ENCODE results near the gene RAD52.

Gene RAD52

GRCh38 chr12:949453-950191 lies at the start of gene RAD52:
RAD52 (minus strand) TSS chr12:949694; CDS start chr12:933058, 16,636 bp downstream.
- DNase-seq, result peak; percentile 100

DNA sequence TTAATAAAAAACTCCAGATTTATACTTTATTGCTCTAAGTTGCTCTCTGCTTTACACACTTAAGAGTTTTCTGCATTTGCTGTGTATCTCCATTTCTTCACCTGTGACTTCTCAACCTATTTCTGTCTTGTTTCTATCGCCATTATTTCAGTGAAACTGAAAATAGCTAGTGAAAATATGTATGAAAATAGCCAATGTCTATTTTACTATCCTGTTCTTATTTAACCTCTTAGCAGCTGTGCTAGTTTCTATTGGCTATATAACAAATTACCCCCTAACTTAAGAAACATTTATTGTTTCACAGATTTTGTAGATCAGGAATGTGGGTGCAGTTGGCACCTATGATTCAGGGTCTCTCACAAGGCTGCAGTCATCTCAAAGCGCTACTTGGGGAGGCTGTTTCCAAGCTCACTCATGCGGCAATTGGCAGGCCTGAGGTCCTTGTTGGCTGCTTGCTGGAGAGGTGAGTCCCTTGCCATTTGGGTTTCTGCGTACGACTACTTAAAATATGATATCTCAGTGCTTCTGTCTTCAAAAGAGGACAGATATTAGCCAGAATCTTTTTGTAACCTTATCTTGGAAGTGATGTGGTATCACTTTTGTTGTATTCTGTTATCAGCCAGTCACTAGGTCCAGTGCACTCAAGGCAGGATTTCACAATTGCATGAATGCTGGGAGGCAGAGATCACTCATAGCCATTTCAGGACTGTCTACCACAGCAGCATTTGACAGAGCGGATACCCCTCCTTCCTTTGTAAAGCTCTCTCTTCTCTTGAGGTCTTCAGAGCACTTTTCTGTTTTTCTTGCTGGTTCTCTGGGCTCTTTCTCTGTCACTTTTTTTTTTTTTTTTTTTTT lies 48.8 kb upstream of the RAD52 start:
- DNase-seq, result no peak

GRCh38 chr12:997505-997904 lies 48.0 kb upstream of the RAD52 start:
- no peak for DNase-seq

GRCh38 chr12:996881-997280 lies 47.4 kb upstream of the RAD52 start:
- no peak for DNase-seq

- DNase-seq, result no peak
These were observed 43.2 kb upstream of the RAD52 start for GRCh38 chr12:992647-993046.

GRCh38 chr12:991350-992333 lies 42.1 kb upstream of the RAD52 start:
- DNase-seq, result peak; percentile 88

GRCh38 chr12:990661-991349 lies 41.3 kb upstream of the RAD52 start, which contains the start of gene ERC1:
ERC1 (plus strand) TSS chr12:991223; CDS start chr12:1027904, 36,681 bp downstream.
- peak; percentile 91 for DNase-seq

DNA sequence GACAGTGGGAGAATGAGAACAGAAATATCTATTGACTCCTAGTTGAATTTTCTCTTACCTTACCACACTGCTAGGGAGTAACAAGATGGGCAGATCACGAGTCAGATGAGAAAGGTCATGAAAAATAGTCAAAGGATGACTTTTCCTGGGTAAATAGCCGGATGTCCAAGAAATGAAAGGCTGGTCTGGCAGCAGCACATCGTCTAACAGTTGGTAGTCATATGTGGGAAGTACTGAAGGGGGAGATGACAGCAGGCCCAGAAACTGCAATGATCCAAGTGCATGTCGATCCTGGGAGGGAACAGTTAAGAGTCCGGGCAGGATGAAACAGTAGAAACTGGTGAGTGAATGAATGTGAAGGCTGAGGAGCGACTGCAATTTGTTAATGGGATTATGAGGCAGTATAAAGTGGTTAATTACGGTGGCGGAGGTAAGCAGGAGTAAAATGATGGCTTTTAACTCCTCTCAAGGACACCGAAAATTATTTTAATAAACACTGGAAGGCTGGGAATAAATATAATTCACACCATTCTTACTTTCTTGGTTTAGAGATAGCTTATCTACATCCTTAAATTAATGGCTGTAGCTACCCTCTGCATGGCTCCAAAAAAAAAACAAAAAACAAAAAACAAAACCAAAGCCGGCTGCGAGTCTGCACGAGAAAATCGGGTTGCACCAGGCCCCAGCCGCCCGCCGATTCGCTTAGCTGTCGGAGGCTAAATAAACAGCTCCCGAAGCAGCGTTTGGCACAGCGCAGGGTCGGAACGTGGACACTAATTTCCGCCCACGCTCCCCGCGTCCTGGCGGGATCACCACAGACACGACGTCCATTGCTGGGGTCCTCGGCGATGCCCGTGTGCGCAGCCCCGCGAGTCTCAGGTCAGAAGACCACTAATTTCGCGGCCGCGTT lies 40.5 kb upstream of the RAD52 start:
- DNase-seq, result peak; percentile 81

GRCh38 chr12:989051-989450 lies 39.6 kb upstream of the RAD52 start:
- DNase-seq, result no peak

- no peak for DNase-seq
These were observed 39.2 kb upstream of the RAD52 start for GRCh38 chr12:988646-989045.

GRCh38 chr12:981961-982360 lies 32.5 kb upstream of the RAD52 start:
- no peak for DNase-seq

GRCh38 chr12:981176-981828 lies 31.8 kb upstream of the RAD52 start:
- no peak for DNase-seq

DNA sequence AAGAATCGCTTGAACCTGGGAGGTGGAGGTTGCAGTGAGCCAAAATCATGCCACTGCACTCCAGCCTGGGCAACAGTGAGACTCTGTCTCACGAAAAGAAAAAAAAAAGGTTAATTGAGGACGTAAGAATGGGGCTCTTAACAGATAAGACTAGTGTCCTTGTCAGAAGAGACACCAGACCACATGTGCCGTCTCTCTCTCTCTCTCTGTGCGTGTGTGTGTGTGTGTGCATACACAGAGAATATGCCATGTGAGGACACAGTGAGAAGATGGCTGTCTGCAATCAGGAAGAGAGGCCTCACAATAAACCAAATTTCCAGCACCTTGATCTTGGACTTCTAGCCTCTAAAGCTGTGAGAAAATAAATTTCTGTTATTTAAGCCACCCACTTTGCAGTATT lies 29.9 kb upstream of the RAD52 start:
- no peak for DNase-seq

GRCh38 chr12:977156-977555 lies 27.7 kb upstream of the RAD52 start:
- DNase-seq, result no peak

- DNase-seq, result no peak
These were observed 27.1 kb upstream of the RAD52 start for GRCh38 chr12:976644-977043.

DNA sequence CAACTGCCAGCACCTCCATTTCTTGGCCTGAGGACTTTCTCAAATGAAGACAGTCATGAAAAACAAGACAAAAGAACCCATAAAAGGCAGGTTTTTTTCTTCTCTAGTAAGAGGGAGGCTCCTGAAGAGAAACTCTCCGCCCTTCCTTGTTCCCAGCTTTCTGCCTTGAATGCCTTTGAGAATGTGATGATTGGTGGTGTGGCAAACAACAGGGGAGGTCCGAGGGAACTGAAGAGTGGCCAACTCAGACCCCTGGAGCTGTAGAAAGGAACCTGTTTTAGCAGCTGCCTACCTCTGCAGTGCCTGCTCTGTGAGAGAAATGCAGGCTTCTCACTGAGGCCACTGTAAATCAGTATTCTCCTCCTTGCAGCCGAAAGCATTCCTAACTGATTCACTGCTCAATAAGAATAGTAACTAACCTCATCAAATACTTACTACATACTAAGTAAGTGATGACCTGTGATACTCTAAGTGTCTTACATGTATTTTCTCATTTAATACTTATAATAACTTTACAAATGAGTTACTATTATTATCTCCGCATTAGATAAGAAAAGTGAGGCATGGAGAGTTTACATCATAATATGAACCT lies 24.9 kb upstream of the RAD52 start:
- DNase-seq, result no peak

DNA sequence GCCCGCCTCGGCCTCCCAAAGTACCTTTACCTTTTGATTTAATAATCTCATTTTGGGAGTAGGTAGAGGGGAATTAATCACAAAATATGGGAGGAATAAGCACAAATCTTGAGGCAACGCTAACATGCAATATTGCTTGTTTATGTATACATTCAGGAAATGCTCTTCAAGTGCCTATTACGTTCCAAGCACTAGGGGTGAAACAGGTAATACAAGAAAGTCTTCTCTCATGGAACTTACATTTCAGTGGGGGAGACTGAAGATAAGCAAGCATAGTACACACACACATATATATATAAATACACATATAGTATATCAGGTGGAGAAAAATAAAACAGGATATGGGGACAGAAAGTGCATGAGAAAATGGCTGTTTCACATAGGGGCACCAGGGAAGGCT lies 22.5 kb upstream of the RAD52 start:
- DNase-seq, result no peak

- no peak for DNase-seq
These were observed 20.3 kb upstream of the RAD52 start for GRCh38 chr12:969821-970220.

DNA sequence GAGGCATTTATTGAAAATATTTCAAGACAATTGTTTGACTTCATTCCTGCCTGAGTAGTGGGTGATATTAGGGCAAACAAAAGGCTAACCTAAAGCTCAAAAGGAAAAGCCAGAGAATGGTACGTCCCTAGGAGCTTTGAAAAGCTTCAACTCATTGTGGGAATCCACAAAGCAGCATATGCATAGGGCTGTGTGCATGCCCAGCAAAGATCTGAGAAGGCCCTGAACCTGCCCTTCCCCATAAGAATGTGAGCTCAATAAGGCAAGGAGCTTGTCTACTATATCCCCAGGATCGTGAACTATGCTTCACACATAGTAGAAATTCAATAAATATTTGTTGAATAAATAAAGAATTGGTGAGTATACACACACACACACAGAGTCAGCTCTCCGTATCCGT lies 19.1 kb upstream of the RAD52 start:
- peak; percentile 9 for DNase-seq

- DNase-seq, result no peak
These were observed 18.1 kb upstream of the RAD52 start for GRCh38 chr12:967641-968040.

All from NCI-H146 (cell line).